Endodermal cell (in vitro differentiated cells): ENCODE data around the gene TLE5. TPM values are rescaled to one million over a fixed set of nuclear protein-coding genes. Genes with fewer than 3 reads are reported as not detected.

Experiments
- DNase-seq: peaks from one replicate; pipeline ENCODE4 v3.0.0-alpha.2; 2017
- H3K27ac ChIP-seq: 2 replicates; pipeline ENCODE4 v1.5.1; 2013; ENCODE audit warnings: mild to moderate bottlenecking, low read depth, low read length, moderate library complexity
- H3K27me3 ChIP-seq: 2 replicates; pipeline ENCODE4 v1.6.1; 2013; ENCODE audit warnings: mild to moderate bottlenecking, low read length, moderate library complexity; ENCODE audit not compliant: insufficient read depth, control insufficient read depth, poor library complexity, severe bottlenecking
- H3K36me3 ChIP-seq: 2 replicates; pipeline ENCODE4 v1.7.0; 2013; ENCODE audit warnings: mild to moderate bottlenecking, low read length, moderate library complexity; ENCODE audit not compliant: control insufficient read depth, insufficient read depth
- H3K4me1 ChIP-seq: one replicate; pipeline ENCODE4 v1.7.0; 2013; ENCODE audit warnings: low read length; ENCODE audit not compliant: control insufficient read depth, insufficient read depth
- H3K4me3 ChIP-seq: 2 replicates; pipeline ENCODE4 v1.5.1; 2013; ENCODE audit warnings: mild to moderate bottlenecking, low read length, moderate library complexity
- H3K9ac ChIP-seq: 2 replicates; pipeline ENCODE4 v1.6.1; 2013; ENCODE audit warnings: mild to moderate bottlenecking, low read length, moderate library complexity; ENCODE audit not compliant: poor library complexity, severe bottlenecking; ENCODE audit errors: extremely low read depth
- H3K9me3 ChIP-seq: 2 replicates; pipeline ENCODE4 v1.6.1; 2013; ENCODE audit warnings: mild to moderate bottlenecking, low read length, moderate library complexity; ENCODE audit not compliant: control insufficient read depth
- H3K27ac Mint-ChIP-seq: 2 replicates; pipeline ENCODE4 v1.8.0; 2020; ENCODE audit warnings: mixed read lengths
- H3K27me3 Mint-ChIP-seq: 2 replicates; pipeline ENCODE4 v1.8.0; 2021; ENCODE audit warnings: mild to moderate bottlenecking, mixed read lengths; ENCODE audit not compliant: insufficient read depth
- H3K36me3 Mint-ChIP-seq: 2 replicates; pipeline ENCODE4 v1.8.0; 2020; ENCODE audit warnings: low read depth, mixed read lengths
- H3K4me1 Mint-ChIP-seq: 2 replicates; pipeline ENCODE4 v1.8.0; 2020; ENCODE audit warnings: mixed read lengths
- H3K4me3 Mint-ChIP-seq: 2 replicates; pipeline ENCODE4 v1.8.0; 2020; ENCODE audit warnings: mild to moderate bottlenecking, moderate library complexity, mixed read lengths
- H3K9me3 Mint-ChIP-seq: 2 replicates; pipeline ENCODE4 v1.8.0; 2020; ENCODE audit warnings: mild to moderate bottlenecking, mixed read lengths
- WGBS, 2 experiments: methylation state at CpG; one replicate each; pipeline versions ENCODE4 v1.1.5 to v1.1.7; 2013; ENCODE audit warnings: missing lambda C conversion rate in 2 of 2, mixed read lengths in 1 of 2; ENCODE audit not compliant: insufficient coverage in 1 of 2, insufficient read length in 1 of 2; 5-methylcytosine and 5-hydroxymethylcytosine counted together
- total RNA-seq, 2 donors: library from RNA; stranded (reverse); fragmentation: NEBNext Ultra II Directional in 1 of 2; extraction: Animal tissue kit (Norgen Biotek cat#: 25700) in 1 of 2; gene quantifications; 2 replicates in 1 of 2; 3 replicates in 1 of 2; pipeline ENCODE4 v1.2.1, GENCODE V29; 2021
- TF ChIP-seq, protein P1 (sequence below): fragments of 200-600 bp; sonication (generic); conservative IDR thresholded peaks from 2 replicates; pipeline ENCODE4 v1.5.0; 2021; ENCODE audit warnings: antibody characterized with exemption, mild to moderate bottlenecking

TLE5 gene
- total RNA-seq, 2 donors from 2014 or later: 488 to 575 TPM

DNA sequence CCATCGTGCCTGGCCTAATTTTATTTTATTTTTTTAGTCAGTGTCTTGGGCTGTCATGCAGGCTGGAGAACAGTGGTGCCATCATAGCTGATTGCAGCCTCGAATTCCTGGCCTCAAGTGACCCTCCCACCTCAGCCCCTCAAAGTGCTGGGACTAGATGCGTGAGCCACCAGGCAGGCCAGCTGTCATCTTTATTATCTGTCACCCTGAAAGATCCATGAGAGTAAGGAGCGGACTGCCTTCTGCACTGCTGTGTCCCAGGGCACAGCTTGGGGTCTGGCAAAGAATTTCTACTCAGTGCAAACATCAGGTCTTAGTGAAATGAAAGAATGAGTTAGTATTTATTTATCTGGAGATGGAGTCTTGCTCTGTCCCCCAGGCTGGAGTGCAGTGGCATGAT lies 9.5 kb upstream of the TLE5 start:
- Mint-ChIP-seq H3K9me3 (no peaks in the 10 kb centered on the region), H3K36me3 (no peaks in the 10 kb centered on the region), H3K4me1 (no peaks in the 10 kb centered on the region), H3K27ac (no peak overlapping the region), H3K4me3 (no peak overlapping the region), H3K27me3 (peaks cover 11% of the 10 kb centered on the region)
- Histone ChIP-seq H3K36me3 (no peaks in the 10 kb centered on the region), H3K4me3 (no peak overlapping the region), H3K27me3 (peaks cover 6% of the 10 kb centered on the region), H3K27ac (no peak overlapping the region), H3K9ac (no peak overlapping the region), H3K9me3 (no peaks in the 10 kb centered on the region), H3K4me1 (peaks cover 4% of the 10 kb centered on the region)
- TF ChIP-seq, protein P1, sequence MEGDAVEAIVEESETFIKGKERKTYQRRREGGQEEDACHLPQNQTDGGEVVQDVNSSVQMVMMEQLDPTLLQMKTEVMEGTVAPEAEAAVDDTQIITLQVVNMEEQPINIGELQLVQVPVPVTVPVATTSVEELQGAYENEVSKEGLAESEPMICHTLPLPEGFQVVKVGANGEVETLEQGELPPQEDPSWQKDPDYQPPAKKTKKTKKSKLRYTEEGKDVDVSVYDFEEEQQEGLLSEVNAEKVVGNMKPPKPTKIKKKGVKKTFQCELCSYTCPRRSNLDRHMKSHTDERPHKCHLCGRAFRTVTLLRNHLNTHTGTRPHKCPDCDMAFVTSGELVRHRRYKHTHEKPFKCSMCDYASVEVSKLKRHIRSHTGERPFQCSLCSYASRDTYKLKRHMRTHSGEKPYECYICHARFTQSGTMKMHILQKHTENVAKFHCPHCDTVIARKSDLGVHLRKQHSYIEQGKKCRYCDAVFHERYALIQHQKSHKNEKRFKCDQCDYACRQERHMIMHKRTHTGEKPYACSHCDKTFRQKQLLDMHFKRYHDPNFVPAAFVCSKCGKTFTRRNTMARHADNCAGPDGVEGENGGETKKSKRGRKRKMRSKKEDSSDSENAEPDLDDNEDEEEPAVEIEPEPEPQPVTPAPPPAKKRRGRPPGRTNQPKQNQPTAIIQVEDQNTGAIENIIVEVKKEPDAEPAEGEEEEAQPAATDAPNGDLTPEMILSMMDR: no peak
- 49 to 88% methylated on average over 3 to 4 of the region's 4 CpGs for WGBS, 2 experiments
- DNase-seq: no peak

DNA sequence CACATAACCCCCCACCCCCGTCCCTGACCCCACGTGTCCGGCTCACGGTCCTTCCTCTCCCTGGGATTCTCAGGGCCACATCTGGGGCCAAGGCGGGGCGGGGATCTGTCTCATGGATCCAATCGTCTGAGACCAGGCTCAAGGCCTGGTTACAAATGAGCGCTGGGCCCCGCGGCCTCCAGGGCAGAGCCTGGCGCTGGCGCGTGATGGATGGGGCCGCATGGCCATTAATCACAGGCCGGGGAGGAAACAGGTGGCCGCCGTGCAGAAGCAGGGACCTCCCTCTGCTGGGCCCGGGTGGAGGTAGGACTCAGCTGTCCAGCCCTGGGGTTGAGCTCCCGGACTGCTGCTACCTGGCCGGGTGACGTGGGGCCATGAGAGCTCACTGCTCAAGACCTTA lies 5.8 kb upstream of the TLE5 start:
- Histone ChIP-seq H3K4me1 (no peaks in the 10 kb centered on the region), H3K36me3 (no peaks in the 10 kb centered on the region), H3K9ac (no peak overlapping the region), H3K4me3 (no peak overlapping the region), H3K9me3 (no peaks in the 10 kb centered on the region), H3K27ac (no peak overlapping the region), H3K27me3 (no peaks in the 10 kb centered on the region)
- peaks cover 5% of the 10 kb centered on the region for H3K4me1 Mint-ChIP-seq
- no peak overlapping the region for H3K27ac Mint-ChIP-seq
- H3K4me3 Mint-ChIP-seq: no peak overlapping the region
- no peaks in the 10 kb centered on the region for H3K36me3 Mint-ChIP-seq
- no peaks in the 10 kb centered on the region for H3K9me3 Mint-ChIP-seq
- TF ChIP-seq, protein P1: no peak
- no peaks in the 10 kb centered on the region for H3K27me3 Mint-ChIP-seq
- WGBS, 2 experiments: 83 to 85% methylated on average over 15 to 21 of the region's 21 CpGs
- DNase-seq: no peak

GRCh38 chr19:3067563-3067962 lies 5.3 kb upstream of the TLE5 start:
- H3K27me3 Mint-ChIP-seq: no peaks in the 10 kb centered on the region
- Histone ChIP-seq H3K27ac (no peak overlapping the region), H3K4me1 (no peaks in the 10 kb centered on the region), H3K9ac (no peak overlapping the region), H3K27me3 (no peaks in the 10 kb centered on the region), H3K36me3 (no peaks in the 10 kb centered on the region), H3K9me3 (no peaks in the 10 kb centered on the region), H3K4me3 (no peak overlapping the region)
- TF ChIP-seq, protein P1: no peak
- H3K27ac Mint-ChIP-seq: no peak overlapping the region
- H3K9me3 Mint-ChIP-seq: no peaks in the 10 kb centered on the region
- no peak for DNase-seq
- WGBS, 2 experiments: 90 to 94% methylated on average over 7 to 9 of the region's 9 CpGs
- H3K36me3 Mint-ChIP-seq: no peaks in the 10 kb centered on the region
- no peak overlapping the region for H3K4me3 Mint-ChIP-seq
- peaks cover 7% of the 10 kb centered on the region for H3K4me1 Mint-ChIP-seq
